GM12873 (cell line): ENCODE results near the gene IQCK.

ENCODE experiments used
- TF ChIP-seq, protein P1 (sequence below): IDR thresholded peaks from 2 replicates; pipeline ENCODE4 v1.5.1; 2012; ENCODE audit warnings: low read depth, mild to moderate bottlenecking, moderate library complexity, low read length, control low read depth; ENCODE audit not compliant: insufficient read depth; ENCODE audit errors: missing control alignments

The IQCK gene

DNA sequence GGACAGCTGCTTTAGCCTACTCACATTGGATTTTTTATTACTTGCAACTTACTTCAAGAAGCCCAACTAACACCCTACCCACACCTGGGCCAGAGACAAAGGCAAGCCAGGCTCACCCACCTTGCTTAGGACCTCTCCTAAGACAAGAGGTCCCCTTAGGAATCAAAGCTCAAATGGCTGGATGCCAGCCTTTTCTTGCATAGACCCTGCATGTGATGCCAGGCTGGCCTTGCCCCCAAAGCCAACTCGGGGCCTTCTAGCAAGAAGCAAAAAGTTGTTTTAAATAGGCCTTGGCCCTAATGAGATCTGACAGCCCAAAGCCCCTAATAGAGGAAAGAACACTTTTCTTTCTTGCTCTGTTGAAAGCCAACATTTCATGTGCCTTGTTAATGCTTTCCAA, 145.9 kb downstream of the IQCK start:
- TF ChIP-seq, protein P1, sequence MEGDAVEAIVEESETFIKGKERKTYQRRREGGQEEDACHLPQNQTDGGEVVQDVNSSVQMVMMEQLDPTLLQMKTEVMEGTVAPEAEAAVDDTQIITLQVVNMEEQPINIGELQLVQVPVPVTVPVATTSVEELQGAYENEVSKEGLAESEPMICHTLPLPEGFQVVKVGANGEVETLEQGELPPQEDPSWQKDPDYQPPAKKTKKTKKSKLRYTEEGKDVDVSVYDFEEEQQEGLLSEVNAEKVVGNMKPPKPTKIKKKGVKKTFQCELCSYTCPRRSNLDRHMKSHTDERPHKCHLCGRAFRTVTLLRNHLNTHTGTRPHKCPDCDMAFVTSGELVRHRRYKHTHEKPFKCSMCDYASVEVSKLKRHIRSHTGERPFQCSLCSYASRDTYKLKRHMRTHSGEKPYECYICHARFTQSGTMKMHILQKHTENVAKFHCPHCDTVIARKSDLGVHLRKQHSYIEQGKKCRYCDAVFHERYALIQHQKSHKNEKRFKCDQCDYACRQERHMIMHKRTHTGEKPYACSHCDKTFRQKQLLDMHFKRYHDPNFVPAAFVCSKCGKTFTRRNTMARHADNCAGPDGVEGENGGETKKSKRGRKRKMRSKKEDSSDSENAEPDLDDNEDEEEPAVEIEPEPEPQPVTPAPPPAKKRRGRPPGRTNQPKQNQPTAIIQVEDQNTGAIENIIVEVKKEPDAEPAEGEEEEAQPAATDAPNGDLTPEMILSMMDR, result no peak

DNA sequence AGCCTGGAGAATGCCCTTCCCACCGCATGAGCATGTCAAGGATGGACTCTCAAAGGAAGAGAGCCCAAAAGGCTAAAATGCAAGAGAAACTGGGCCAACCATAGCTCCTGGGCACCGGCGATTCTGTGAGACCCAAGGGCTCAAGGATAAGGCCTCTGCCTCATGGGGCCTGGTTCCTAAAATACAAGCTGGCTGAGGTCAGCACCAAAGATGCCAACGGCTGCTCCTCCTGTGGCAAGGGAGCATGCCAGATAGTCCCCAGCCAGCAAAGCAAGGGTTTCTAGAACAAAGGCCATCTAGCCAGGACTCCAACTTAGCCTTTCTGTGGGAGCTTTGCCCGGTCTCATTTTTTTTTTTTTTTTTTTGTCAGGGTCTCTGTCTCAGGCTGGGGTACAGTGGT, 146.5 kb downstream of the IQCK start:
- TF ChIP-seq, protein P1, result no peak

DNA sequence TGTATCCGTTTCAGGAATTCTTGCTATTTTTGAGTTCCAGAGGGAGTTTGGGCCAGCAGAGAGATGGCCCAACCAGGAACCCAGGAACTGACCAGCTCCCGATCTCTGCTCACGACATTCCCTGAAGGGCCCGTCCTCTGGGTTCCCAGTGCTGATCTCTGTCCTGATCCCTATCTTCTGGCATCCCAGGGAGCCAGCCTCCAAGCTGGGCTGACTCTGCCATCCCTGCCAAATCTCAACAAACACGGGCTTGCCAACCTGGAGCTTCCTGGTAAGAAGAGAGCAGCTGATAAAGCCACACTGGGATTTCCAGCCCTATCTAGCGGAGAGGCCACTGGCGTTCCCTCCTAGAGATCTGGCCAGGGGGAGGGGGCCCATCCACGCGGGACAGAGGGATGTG, 150.3 kb downstream of the IQCK start:
- TF ChIP-seq, protein P1, result no peak

DNA sequence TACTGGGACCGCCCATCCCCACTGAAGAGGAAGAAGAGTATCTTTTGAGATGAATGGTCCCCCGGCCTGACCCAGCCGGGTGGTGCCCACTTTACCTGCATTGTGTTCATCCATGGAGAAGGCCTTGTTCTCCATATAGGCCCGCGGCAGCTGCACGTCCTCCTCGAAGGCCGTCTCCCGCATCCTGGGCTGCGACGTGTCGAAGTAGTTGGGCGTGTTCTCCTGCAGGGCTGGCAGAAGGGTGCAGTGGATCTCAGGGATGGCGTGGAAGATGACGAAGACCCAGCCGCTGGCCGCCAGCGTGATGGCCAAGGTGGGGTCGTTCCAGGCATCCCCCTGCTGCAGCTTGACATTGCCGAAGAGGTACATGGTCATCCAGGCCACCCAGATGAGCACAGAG, 153.7 kb downstream of the IQCK start:
- TF ChIP-seq, protein P1, result no peak

DNA sequence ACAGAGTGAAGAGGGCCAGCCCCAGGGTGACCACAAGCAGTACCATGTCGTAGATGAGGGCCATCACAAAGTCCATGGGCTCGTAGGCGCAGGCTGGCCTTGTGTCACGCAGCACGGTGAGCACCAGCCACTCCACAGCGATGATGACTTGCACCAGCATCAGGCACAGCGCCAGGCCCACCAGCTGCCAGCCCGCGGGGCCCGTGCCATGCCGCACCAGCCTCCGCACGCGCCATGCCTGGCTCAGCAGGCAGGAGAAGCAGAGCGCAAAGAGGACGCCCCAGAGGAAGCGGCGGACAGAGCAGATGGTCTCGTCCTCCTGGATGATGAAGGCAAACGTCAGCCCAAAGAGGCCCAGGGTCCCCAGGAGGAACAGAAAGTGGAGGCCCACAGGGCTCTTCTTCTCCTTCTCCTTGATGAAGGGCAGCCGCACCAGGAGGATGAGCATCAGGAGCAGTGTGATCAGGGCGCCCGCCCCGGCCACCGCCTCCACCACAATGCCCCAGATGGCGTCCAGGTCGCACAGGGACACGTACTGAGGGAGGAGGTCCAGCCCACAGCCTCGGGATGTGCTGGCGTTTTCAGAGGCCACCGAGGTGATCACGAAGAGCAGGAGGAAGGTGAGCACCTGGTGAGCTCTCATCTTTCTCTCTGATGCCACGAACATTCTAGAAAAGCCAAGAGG, 154.2 kb downstream of the IQCK start:
- TF ChIP-seq, protein P1, result no peak

DNA sequence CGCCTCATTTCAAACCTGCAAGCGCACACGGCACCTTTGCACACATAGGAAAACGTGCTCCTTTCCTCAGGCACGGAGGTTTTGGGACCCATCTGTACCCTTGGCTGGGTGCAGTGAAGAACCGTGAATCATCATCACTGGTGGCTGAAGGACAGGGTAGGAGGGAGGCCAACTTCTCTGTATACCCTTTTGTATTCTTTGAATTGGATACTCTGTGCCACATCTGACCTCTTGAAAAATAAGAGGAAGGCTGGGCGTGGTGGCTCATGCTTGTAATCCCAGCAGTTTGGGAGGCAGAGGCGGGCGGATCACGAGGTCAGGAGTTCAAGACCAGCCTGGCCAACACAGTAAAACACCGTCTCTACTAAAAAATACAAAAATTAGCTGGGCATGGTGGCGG, 154.9 kb downstream of the IQCK start:
- TF ChIP-seq, protein P1, result no peak

DNA sequence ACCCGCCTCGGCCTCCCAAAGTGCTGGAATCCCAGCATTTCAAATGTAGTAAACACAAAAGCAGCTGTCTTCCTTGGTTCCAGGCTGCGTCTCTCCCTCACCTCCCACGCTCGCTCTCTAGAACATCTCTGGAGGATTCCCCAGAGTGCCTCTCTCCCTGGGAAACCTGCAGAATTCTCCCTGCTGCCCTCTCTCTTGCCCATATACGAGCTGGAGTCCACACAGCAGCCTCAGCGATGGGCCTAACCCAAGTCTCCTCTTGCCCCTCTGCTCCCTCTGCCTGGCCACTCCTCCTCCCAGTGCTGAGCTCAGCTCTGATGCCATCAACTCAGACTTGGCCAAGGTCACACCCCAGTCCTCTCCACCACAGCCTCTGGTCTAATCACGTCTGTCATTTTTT, 156.0 kb downstream of the IQCK start:
- TF ChIP-seq, protein P1, result no peak
